ENCODE results near the gene ZFAND3. TPM values are rescaled to one million over a fixed set of nuclear protein-coding genes. Genes with fewer than 3 reads are reported as not detected.

Gene ZFAND3
- polyA plus RNA-seq, 1 donor from 2014 or later, result 19.7 TPM

DNA sequence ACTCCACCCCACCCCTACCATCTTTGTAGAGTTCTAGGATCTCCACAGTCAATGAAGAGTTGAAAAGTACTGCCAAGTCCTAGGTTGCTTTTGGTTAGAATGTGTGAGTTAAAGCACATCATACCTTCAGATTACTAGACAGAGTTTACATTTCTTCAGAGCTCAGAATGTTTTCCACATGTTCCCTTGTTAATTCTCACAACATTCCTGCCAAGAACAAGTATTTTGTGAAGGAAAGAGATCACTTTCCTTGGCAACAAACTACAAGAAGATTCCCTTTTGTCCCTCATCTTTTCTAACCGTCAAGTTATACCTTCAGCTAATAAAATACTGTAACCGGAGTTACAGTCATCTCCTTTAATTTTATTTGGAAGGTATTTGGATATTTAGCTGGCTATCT is 266.8 kb downstream of the ZFAND3 start:
- Histone ChIP-seq H3K27me3 (ENCODE audit: insufficient read depth, low read depth, low read length) (no peaks in the 10 kb centered on the region), H3F3A (ENCODE audit: insufficient read depth, low read length, poor library complexity, severe bottlenecking) (no peaks in the 10 kb centered on the region), H2AFZ (ENCODE audit: low read depth, low read length) (no peak overlapping the region), H3K4me3 (ENCODE audit: low read length) (no peak overlapping the region), H3K79me2 (replicated peaks; ENCODE audit: insufficient read depth, low read length) (no peaks in the 10 kb centered on the region), H3K36me3 (ENCODE audit: insufficient read depth, low read length) (peaks cover 5% of the 10 kb centered on the region), H3K9me2 (ENCODE audit: insufficient read depth, low read length) (no peaks in the 10 kb centered on the region), H3K9ac (ENCODE audit: low read length) (no peak overlapping the region), H3K9me3 (ENCODE audit: low read length) (no peaks in the 10 kb centered on the region), H3K27ac (ENCODE audit: low read length) (no peak overlapping the region), H4K20me1 (ENCODE audit: insufficient read depth) (no peaks in the 10 kb centered on the region), H3K4me2 (ENCODE audit: low read length) (no peak overlapping the region)
- TF ChIP-seq POLR2AphosphoS5 (IDR thresholded peaks at IDR 0.05) (no peak), RAD21 (conservative IDR thresholded peaks at IDR 0.05) (no peak), SMC3 (conservative IDR thresholded peaks at IDR 0.05; ENCODE audit: poor library complexity) (no peak), MXI1 (conservative IDR thresholded peaks at IDR 0.05; ENCODE audit: poor library complexity, severe bottlenecking) (no peak)
- TF ChIP-seq, protein P1, sequence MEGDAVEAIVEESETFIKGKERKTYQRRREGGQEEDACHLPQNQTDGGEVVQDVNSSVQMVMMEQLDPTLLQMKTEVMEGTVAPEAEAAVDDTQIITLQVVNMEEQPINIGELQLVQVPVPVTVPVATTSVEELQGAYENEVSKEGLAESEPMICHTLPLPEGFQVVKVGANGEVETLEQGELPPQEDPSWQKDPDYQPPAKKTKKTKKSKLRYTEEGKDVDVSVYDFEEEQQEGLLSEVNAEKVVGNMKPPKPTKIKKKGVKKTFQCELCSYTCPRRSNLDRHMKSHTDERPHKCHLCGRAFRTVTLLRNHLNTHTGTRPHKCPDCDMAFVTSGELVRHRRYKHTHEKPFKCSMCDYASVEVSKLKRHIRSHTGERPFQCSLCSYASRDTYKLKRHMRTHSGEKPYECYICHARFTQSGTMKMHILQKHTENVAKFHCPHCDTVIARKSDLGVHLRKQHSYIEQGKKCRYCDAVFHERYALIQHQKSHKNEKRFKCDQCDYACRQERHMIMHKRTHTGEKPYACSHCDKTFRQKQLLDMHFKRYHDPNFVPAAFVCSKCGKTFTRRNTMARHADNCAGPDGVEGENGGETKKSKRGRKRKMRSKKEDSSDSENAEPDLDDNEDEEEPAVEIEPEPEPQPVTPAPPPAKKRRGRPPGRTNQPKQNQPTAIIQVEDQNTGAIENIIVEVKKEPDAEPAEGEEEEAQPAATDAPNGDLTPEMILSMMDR (IDR thresholded peaks at IDR 0.05; ENCODE audit: poor library complexity, severe bottlenecking), result no peak

DNA sequence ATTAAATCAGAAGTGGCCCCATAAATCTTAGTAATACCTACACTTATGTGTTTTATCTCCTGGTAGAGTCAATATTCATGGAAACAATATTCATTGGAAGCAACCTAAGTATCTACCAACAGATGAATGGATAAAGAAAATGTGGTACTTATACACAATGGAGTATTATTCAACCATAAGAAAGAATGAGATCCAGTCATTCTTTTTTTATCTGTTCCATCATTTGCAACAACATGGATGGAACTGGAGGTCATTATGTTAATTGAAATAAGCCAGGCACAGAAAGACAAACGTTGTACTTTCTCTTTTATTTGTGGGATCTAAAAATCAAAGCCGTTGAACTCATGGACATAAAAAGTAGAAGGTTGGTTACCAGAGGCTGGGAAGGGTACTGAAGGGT is 268.5 kb downstream of the ZFAND3 start:
- Histone ChIP-seq H3K4me2 (ENCODE audit: low read length) (no peak overlapping the region), H3K9ac (ENCODE audit: low read length) (no peak overlapping the region), H3K27ac (ENCODE audit: low read length) (no peak overlapping the region), H3K27me3 (ENCODE audit: insufficient read depth, low read depth, low read length) (no peaks in the 10 kb centered on the region), H3F3A (ENCODE audit: insufficient read depth, low read length, poor library complexity, severe bottlenecking) (no peaks in the 10 kb centered on the region), H3K4me3 (ENCODE audit: low read length) (no peak overlapping the region), H2AFZ (ENCODE audit: low read depth, low read length) (no peak overlapping the region), H3K36me3 (ENCODE audit: insufficient read depth, low read length) (peaks cover 5% of the 10 kb centered on the region), H4K20me1 (ENCODE audit: insufficient read depth) (no peaks in the 10 kb centered on the region), H3K9me2 (ENCODE audit: insufficient read depth, low read length) (no peaks in the 10 kb centered on the region), H3K79me2 (replicated peaks; ENCODE audit: insufficient read depth, low read length) (no peaks in the 10 kb centered on the region), H3K9me3 (ENCODE audit: low read length) (no peaks in the 10 kb centered on the region)
- TF ChIP-seq, protein P1 (IDR thresholded peaks at IDR 0.05; ENCODE audit: poor library complexity, severe bottlenecking), result no peak
- TF ChIP-seq, protein P2, sequence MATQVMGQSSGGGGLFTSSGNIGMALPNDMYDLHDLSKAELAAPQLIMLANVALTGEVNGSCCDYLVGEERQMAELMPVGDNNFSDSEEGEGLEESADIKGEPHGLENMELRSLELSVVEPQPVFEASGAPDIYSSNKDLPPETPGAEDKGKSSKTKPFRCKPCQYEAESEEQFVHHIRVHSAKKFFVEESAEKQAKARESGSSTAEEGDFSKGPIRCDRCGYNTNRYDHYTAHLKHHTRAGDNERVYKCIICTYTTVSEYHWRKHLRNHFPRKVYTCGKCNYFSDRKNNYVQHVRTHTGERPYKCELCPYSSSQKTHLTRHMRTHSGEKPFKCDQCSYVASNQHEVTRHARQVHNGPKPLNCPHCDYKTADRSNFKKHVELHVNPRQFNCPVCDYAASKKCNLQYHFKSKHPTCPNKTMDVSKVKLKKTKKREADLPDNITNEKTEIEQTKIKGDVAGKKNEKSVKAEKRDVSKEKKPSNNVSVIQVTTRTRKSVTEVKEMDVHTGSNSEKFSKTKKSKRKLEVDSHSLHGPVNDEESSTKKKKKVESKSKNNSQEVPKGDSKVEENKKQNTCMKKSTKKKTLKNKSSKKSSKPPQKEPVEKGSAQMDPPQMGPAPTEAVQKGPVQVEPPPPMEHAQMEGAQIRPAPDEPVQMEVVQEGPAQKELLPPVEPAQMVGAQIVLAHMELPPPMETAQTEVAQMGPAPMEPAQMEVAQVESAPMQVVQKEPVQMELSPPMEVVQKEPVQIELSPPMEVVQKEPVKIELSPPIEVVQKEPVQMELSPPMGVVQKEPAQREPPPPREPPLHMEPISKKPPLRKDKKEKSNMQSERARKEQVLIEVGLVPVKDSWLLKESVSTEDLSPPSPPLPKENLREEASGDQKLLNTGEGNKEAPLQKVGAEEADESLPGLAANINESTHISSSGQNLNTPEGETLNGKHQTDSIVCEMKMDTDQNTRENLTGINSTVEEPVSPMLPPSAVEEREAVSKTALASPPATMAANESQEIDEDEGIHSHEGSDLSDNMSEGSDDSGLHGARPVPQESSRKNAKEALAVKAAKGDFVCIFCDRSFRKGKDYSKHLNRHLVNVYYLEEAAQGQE (IDR thresholded peaks at IDR 0.05; ENCODE audit: borderline replicate concordance), result no peak
- no peak for TF ChIP-seq EP300 (conservative IDR thresholded peaks at IDR 0.05; ENCODE audit: poor library complexity, severe bottlenecking)
- TF ChIP-seq RAD21 (conservative IDR thresholded peaks at IDR 0.05), result no peak
- no peak for TF ChIP-seq MXI1 (conservative IDR thresholded peaks at IDR 0.05; ENCODE audit: poor library complexity, severe bottlenecking)
- no peak for TF ChIP-seq POLR2AphosphoS5 (IDR thresholded peaks at IDR 0.05)
- TF ChIP-seq TAF1 (IDR thresholded peaks at IDR 0.05; ENCODE audit: low read depth), result no peak
- TF ChIP-seq SMC3 (conservative IDR thresholded peaks at IDR 0.05; ENCODE audit: poor library complexity), result no peak
- TF ChIP-seq EZH2 (IDR thresholded peaks at IDR 0.05; ENCODE audit: borderline replicate concordance, insufficient read depth, low read length, poor library complexity, severe bottlenecking), result no peak

Measured in neural cell (in vitro differentiated cells).